K562 (cell line): Measurements from ENCODE around the gene COPS6. TPM values are rescaled to one million over a fixed set of nuclear protein-coding genes. Genes with fewer than 3 reads are reported as not detected.

Experiments
- ATF4 ChIP-seq: fragments of 450-650 bp; formaldehyde crosslinking; IDR thresholded peaks from 2 replicates; pipeline ENCODE4 v1.4.0; 2022; ENCODE audit warnings: mild to moderate bottlenecking, moderate library complexity
- BACH1 ChIP-seq: fragments of 200-800 bp; sonication (Bioruptor generic); IDR thresholded peaks from 2 replicates; pipeline ENCODE4 v1.6.1; 2016; ENCODE audit warnings: missing genetic modification characterization, missing compliant biosample characterization
- BRCA1 ChIP-seq, 2 experiments: fragments of 450-650 bp in 1 of 2; sonication (generic) in 1 of 2; formaldehyde crosslinking in 1 of 2; IDR thresholded peaks; 2 replicates each; pipeline versions ENCODE4 v1.5.0 to v1.6.1; 2017 to 2020; ENCODE audit warnings: mild to moderate bottlenecking in 1 of 2, missing genetic modification reagents in 1 of 2
- DIDO1 ChIP-seq: fragments of 450-650 bp; IDR thresholded peaks from 2 replicates; pipeline ENCODE4 v1.6.1; 2016; ENCODE audit warnings: low read depth, missing biosample characterization, missing genetic modification characterization
- DNMT1 ChIP-seq: fragments of 450-650 bp; IDR thresholded peaks from 2 replicates; pipeline ENCODE4 v1.6.1; 2016; ENCODE audit warnings: antibody characterized with exemption, mild to moderate bottlenecking
- FOXK1 ChIP-seq: sonication (generic); formaldehyde crosslinking; IDR thresholded peaks from 2 replicates; pipeline ENCODE4 v1.8.0; 2022; ENCODE audit warnings: missing genetic modification reagents, mild to moderate bottlenecking, borderline replicate concordance
- HBP1 ChIP-seq: fragments of 450-650 bp; formaldehyde crosslinking; IDR thresholded peaks from 2 replicates; pipeline ENCODE4 v1.4.0; 2022; ENCODE audit warnings: missing genetic modification characterization
- MECOM ChIP-seq: fragments of 250-450 bp; sonication (Bioruptor Pico); IDR thresholded peaks from 2 replicates; pipeline ENCODE4 v1.8.0; 2022; ENCODE audit warnings: inconsistent platforms
- MIER1 ChIP-seq: fragments of 450-650 bp; IDR thresholded peaks from 2 replicates; pipeline ENCODE4 v1.6.1; 2016; ENCODE audit warnings: antibody characterized with exemption, mild to moderate bottlenecking, low read depth
- NCOR1 ChIP-seq: fragments of 450-650 bp; IDR thresholded peaks from 2 replicates; pipeline ENCODE4 v1.6.1; 2016; ENCODE audit warnings: mild to moderate bottlenecking, moderate library complexity
- NFYB ChIP-seq: IDR thresholded peaks from 2 replicates; pipeline ENCODE4 v1.6.1; 2011; ENCODE audit warnings: mild to moderate bottlenecking, moderate library complexity; ENCODE audit not compliant: insufficient read length; ENCODE audit errors: extremely low read depth
- SRSF9 ChIP-seq: fragments of 200-400 bp; formaldehyde crosslinking; IDR thresholded peaks from 2 replicates; pipeline ENCODE4 v1.6.1; 2017; ENCODE audit warnings: low read depth, low read length, borderline replicate concordance
- STAT5B ChIP-seq: fragments of 250-450 bp; sonication (Bioruptor Pico); IDR thresholded peaks from 2 replicates; pipeline ENCODE4 v1.8.0; 2021; ENCODE audit warnings: mild to moderate bottlenecking, inconsistent platforms
- SUPT5H ChIP-seq: fragments of 450-650 bp; IDR thresholded peaks from 2 replicates; pipeline ENCODE4 v1.6.1; 2016
- ZBTB1 ChIP-seq: sonication (generic); formaldehyde crosslinking; IDR thresholded peaks from 2 replicates; pipeline ENCODE4 v1.8.1; 2023; ENCODE audit warnings: missing genetic modification reagents, low read depth, mild to moderate bottlenecking, borderline replicate concordance
- ZNF407 ChIP-seq: fragments of 450-650 bp; IDR thresholded peaks from 2 replicates; pipeline ENCODE4 v1.6.1; 2016; ENCODE audit warnings: low read depth
- ZNF584 ChIP-seq: fragments of 200-800 bp; sonication (Bioruptor generic); IDR thresholded peaks from 2 replicates; pipeline ENCODE4 v1.6.1; 2016; ENCODE audit warnings: low read depth, mild to moderate bottlenecking, missing genetic modification characterization, missing compliant biosample characterization
- polyA plus RNA-seq, 8 experiments: library from polyadenylated mRNA; depleted of rRNA in 4 of 8; stranded (reverse) in 5 of 8; unstranded in 3 of 8; fragments of >200 nt; fragmentation: Nextera tagmentation in 2 of 8; fragmentation: Illumina TruSeq in 1 of 8; extraction: Ambion mirVana in 2 of 8; extraction: Trizol in 1 of 8; gene quantifications; 2 replicates each; pipeline versions ENCODE4 v1.2.1 to v1.2.3, GENCODE V29; 2011 to 2014; ENCODE audit warnings: inconsistent platforms in 1 of 8, missing spikeins in 1 of 8
- total RNA-seq, 7 experiments: library from RNA; depleted of rRNA in 6 of 7; stranded (reverse); fragments of >200 nt in 6 of 7; fragmentation: Illumina TruSeq in 2 of 7; extraction: Trizol in 2 of 7; gene quantifications; 2 replicates each; pipeline versions ENCODE4 v1.2.1 to v1.2.3, GENCODE V29; 2011 to 2021; ENCODE audit warnings: low replicate concordance in 1 of 7

The COPS6 gene
- total and polyA plus RNA-seq, 9 of the 15 experiments (the other 6 are each of a cell fraction or from before 2014, with no cell fraction given), result 63.0 to 331 (median 168) TPM

GRCh38 chr7:100119072-100119969, 30.6 kb downstream of the COPS6 start, which contains the start of the genes CNPY4 and TAF6 (continued):
- TF ChIP-seq HBP1 (CRISPR knock-in tag) (peak; percentile 95), BRCA1 (IDR thresholded peaks at IDR 0.05) (no peak), BRCA1 (CRISPR knock-in tag; IDR thresholded peaks at IDR 0.05) (no peak), ZNF584 (CRISPR knock-in tag) (no peak), ATF4 (CRISPR knock-in tag) (0 out of 2 replicates have a peak, but pooled peaks have one; percentile 9), BACH1 (no peak), DIDO1 (tag) (peak; percentile 66), MECOM (CRISPR knock-in tag) (no peak), NCOR1 (peak; percentile 34), ZBTB1 (peak; percentile 81), MIER1 (no peak), FOXK1 (CRISPR knock-in tag) (no peak), STAT5B (CRISPR knock-in tag) (no peak), NFYB (no peak), DNMT1 (peak; percentile 81; the same call in 1 of the 2 replicates), ZNF407 (no peak), SUPT5H (peak; percentile 94), SRSF9 (no peak)
